HepG2 (cell line): ENCODE data around the gene INPP5E. TPM values are rescaled to one million over a fixed set of nuclear protein-coding genes. Genes with fewer than 3 reads are reported as not detected.

Experiments
- AGO2 ChIP-seq: fragments of 200-400 bp; formaldehyde crosslinking; optimal IDR thresholded peaks from 2 replicates; pipeline ENCODE3; 2017; ENCODE audit warnings: mild to moderate bottlenecking, low read depth, low read length, moderate library complexity
- BHLHE40 ChIP-seq: IDR thresholded peaks from 2 replicates; pipeline ENCODE4 v1.6.1; 2011; ENCODE audit warnings: low read length, improper control_type of control experiment
- FIP1L1 ChIP-seq: fragments of 200-400 bp; formaldehyde crosslinking; IDR thresholded peaks from 2 replicates; pipeline ENCODE4 v1.6.1; 2018; ENCODE audit warnings: low read depth, mild to moderate bottlenecking, low read length, moderate library complexity, borderline replicate concordance; ENCODE audit not compliant: insufficient read depth
- HHEX ChIP-seq: IDR thresholded peaks from 2 replicates; pipeline ENCODE4 v1.6.1; 2016; ENCODE audit warnings: control low read depth
- KLF12 ChIP-seq: sonication (generic); formaldehyde crosslinking; IDR thresholded peaks from 2 replicates; pipeline ENCODE4 v1.4.0; 2020; ENCODE audit warnings: missing genetic modification reagents, borderline replicate concordance
- MAF1 ChIP-seq: sonication (generic); formaldehyde crosslinking; IDR thresholded peaks from 2 replicates; pipeline ENCODE4 v1.5.0; 2020; ENCODE audit warnings: missing genetic modification reagents, borderline replicate concordance
- POLR2G ChIP-seq: fragments of 200-400 bp; formaldehyde crosslinking; IDR thresholded peaks from 2 replicates; pipeline ENCODE4 v1.6.1; 2018; ENCODE audit warnings: mild to moderate bottlenecking, low read depth, low read length, moderate library complexity
- RBFOX2 ChIP-seq: fragments of 200-400 bp; formaldehyde crosslinking; IDR thresholded peaks from 2 replicates; pipeline ENCODE4 v1.6.1; 2017; ENCODE audit warnings: low read depth, mild to moderate bottlenecking, low read length
- ZNF251 ChIP-seq: sonication (generic); formaldehyde crosslinking; IDR thresholded peaks from 2 replicates; pipeline ENCODE4 v1.9.0; 2021; ENCODE audit warnings: mild to moderate bottlenecking, missing genetic modification reagents
- ZNF34 ChIP-seq: sonication (generic); formaldehyde crosslinking; IDR thresholded peaks from 2 replicates; pipeline ENCODE4 v1.4.0; 2020; ENCODE audit warnings: mild to moderate bottlenecking, missing genetic modification reagents, borderline replicate concordance
- polyA plus RNA-seq, 8 experiments: library from polyadenylated mRNA; depleted of rRNA in 3 of 8; stranded (reverse) in 7 of 8; unstranded in 1 of 8; fragments of >200 nt; fragmentation: Illumina TruSeq in 4 of 8; extraction: Trizol in 4 of 8; gene quantifications; 2 replicates each; pipeline versions ENCODE4 v1.2.1 to v1.2.3, GENCODE V29; 2011 to 2016; ENCODE audit warnings: low read depth in 4 of 8, missing spikeins in 1 of 8, mixed read lengths in 1 of 8; ENCODE audit not compliant: insufficient read depth in 1 of 8
- total RNA-seq, 5 experiments: library from RNA; depleted of rRNA; stranded (reverse); fragments of >200 nt; fragmentation: Illumina TruSeq; extraction: Trizol; gene quantifications; 2 replicates each; pipeline ENCODE4 v1.2.3, GENCODE V29; 2016; ENCODE audit warnings: low read depth in 1 of 5
- TF ChIP-seq, protein P1 (sequence below): sonication (generic); formaldehyde crosslinking; IDR thresholded peaks from 2 replicates; pipeline ENCODE4 v1.5.1; 2020; ENCODE audit warnings: missing genetic modification reagents, mild to moderate bottlenecking, borderline replicate concordance
- TF ChIP-seq, protein P2 (sequence below): sonication (generic); formaldehyde crosslinking; IDR thresholded peaks from 2 replicates; pipeline ENCODE4 v1.4.0; 2020; ENCODE audit warnings: mild to moderate bottlenecking, missing genetic modification reagents

INPP5E gene
- total and polyA plus RNA-seq, 2 of the 13 experiments (the other 11 are each of a cell fraction or from before 2014, with no cell fraction given) = 5.5 TPM

- TF ChIP-seq, protein P1, sequence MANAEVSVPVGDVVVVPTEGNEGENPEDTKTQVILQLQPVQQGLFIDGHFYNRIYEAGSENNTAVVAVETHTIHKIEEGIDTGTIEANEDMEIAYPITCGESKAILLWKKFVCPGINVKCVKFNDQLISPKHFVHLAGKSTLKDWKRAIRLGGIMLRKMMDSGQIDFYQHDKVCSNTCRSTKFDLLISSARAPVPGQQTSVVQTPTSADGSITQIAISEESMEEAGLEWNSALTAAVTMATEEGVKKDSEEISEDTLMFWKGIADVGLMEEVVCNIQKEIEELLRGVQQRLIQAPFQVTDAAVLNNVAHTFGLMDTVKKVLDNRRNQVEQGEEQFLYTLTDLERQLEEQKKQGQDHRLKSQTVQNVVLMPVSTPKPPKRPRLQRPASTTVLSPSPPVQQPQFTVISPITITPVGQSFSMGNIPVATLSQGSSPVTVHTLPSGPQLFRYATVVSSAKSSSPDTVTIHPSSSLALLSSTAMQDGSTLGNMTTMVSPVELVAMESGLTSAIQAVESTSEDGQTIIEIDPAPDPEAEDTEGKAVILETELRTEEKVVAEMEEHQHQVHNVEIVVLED (CRISPR knock-in tag) = no peak
- TF ChIP-seq, protein P2, sequence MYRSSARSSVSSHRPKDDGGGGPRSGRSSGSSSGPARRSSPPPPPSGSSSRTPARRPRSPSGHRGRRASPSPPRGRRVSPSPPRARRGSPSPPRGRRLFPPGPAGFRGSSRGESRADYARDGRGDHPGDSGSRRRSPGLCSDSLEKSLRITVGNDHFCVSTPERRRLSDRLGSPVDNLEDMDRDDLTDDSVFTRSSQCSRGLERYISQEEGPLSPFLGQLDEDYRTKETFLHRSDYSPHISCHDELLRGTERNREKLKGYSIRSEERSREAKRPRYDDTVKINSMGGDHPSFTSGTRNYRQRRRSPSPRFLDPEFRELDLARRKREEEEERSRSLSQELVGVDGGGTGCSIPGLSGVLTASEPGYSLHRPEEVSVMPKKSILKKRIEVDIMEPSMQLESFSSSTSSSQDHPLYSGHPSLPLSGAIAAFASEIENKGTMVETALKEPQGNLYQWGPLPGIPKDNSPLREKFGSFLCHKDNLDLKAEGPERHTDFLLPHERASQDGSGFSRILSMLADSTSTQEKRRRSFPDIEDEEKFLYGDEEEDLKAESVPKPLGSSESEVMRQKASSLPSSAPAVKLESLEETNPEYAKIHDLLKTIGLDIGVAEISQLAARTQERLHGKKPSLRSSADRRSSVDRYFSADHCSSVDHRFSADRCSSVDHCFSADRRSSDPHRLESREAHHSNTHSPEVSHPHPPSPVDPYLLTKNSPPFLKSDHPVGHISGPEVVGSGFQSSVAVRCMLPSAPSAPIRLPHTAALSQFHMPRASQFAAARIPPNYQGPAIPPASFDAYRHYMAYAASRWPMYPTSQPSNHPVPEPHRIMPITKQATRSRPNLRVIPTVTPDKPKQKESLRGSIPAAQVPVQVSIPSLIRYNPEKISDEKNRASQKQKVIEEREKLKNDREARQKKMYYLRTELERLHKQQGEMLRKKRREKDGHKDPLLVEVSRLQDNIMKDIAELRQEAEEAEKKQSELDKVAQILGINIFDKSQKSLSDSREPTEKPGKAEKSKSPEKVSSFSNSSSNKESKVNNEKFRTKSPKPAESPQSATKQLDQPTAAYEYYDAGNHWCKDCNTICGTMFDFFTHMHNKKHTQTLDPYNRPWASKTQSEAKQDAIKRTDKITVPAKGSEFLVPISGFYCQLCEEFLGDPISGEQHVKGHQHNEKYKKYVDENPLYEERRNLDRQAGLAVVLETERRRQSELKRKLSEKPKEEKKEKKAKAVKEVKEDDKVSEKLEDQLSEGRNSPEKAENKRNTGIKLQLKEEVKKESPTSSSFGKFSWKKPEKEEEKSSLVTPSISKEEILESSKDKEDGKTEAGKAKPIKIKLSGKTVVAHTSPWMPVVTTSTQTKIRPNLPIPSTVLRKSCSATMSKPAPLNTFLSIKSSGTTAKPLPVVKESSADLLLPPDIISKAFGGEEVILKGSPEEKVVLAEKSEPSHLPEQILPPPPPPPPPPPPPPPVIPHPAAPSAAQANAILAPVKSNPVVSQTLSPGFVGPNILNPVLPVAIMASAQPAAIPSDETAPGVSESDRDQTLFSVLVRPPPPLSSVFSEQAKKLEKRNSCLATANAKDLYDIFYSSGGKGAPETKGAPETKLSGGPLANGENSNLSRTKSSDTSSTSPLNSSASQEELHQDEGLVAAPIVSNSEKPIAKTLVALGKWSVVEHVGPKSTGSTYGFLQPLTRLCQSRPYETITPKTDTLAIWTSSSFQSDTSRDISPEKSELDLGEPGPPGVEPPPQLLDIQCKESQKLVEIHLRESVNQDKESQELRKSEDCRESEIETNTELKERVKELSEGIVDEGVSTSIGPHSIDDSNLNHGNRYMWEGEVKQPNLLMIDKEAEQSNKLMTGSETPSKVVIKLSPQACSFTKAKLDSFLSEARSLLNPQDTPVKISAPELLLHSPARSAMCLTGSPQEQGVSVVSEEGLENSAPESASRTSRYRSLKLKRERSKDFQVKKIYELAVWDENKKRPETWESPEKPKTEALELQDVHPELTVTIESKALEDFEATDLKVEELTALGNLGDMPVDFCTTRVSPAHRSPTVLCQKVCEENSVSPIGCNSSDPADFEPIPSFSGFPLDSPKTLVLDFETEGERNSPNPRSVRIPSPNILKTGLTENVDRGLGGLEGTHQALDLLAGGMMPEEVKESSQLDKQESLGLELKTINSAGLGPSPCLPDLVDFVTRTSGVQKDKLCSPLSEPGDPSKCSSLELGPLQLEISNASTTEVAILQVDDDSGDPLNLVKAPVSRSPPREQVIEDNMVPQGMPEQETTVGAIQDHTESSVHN = no peak
- TF ChIP-seq BHLHE40 (no peak), KLF12 (CRISPR knock-in tag) (no peak), POLR2G (peak; percentile 26; the same call in 1 of the 2 replicates), HHEX (CRISPR knock-in tag) (no peak), FIP1L1 (no peak), ZNF251 (CRISPR knock-in tag) (no peak), ZNF34 (no peak), RBFOX2 (peak; percentile 42; the same call in 1 of the 2 replicates), MAF1 (CRISPR knock-in tag) (no peak), AGO2 (no peak)
Measured at GRCh38 chr9:136476369-136477150, 36.9 kb upstream of the INPP5E start (continued).
